Astrocyte (in vitro differentiated cells and primary cell): Measurements from ENCODE around the gene PTPRN2. TPM values are rescaled to one million over a fixed set of nuclear protein-coding genes. Genes with fewer than 3 reads are reported as not detected.

Source experiments
- DNase-seq: peaks from one replicate; pipeline ENCODE4 v3.0.0-alpha.2; 2010; ENCODE audit warnings: low read depth
- FAIRE-seq: peaks from 2 replicates; lab custom pipeline; 2011; peaks lifted over from hg19 to GRCh38; lab: Jason Lieb, UNC
- H2AFZ ChIP-seq: 2 replicates; pipeline ENCODE4 v1.6.0; 2012; ENCODE audit warnings: low read depth, low read length, inconsistent platforms
- H3K27ac ChIP-seq: 2 replicates; pipeline ENCODE4 v1.5.1; 2011; ENCODE audit warnings: low read depth, low read length, inconsistent platforms
- H3K27me3 ChIP-seq: 2 replicates; pipeline ENCODE4 v1.6.0; 2011; ENCODE audit warnings: low read length, inconsistent platforms; ENCODE audit not compliant: insufficient read depth
- H3K36me3 ChIP-seq: 2 replicates; pipeline ENCODE4 v1.5.1; 2011; ENCODE audit warnings: low read length, inconsistent platforms; ENCODE audit not compliant: insufficient read depth
- H3K4me1 ChIP-seq: 2 replicates; pipeline ENCODE4 v1.5.1; 2011; ENCODE audit warnings: low read length, inconsistent platforms; ENCODE audit not compliant: insufficient read depth
- H3K4me2 ChIP-seq: 2 replicates; pipeline ENCODE4 v1.6.0; 2012; ENCODE audit warnings: low read length, inconsistent platforms
- H3K4me3 ChIP-seq: 2 replicates; pipeline ENCODE4 v1.5.1; 2011; ENCODE audit warnings: low read depth, mild to moderate bottlenecking, low read length, inconsistent platforms; ENCODE audit not compliant: insufficient read depth
- H3K79me2 ChIP-seq: 2 replicates; pipeline ENCODE4 v1.6.0; 2012; ENCODE audit warnings: mild to moderate bottlenecking, low read length, inconsistent platforms; ENCODE audit not compliant: insufficient read depth
- H3K9ac ChIP-seq: 2 replicates; pipeline ENCODE4 v1.6.0; 2012; ENCODE audit warnings: mild to moderate bottlenecking, low read length, inconsistent platforms
- H3K9me3 ChIP-seq: 2 replicates; pipeline ENCODE4 v1.5.1; 2012; ENCODE audit warnings: low read depth, mild to moderate bottlenecking, low read length, inconsistent platforms; ENCODE audit not compliant: insufficient read depth
- H4K20me1 ChIP-seq: 2 replicates; pipeline ENCODE4 v1.6.0; 2012; ENCODE audit warnings: low read length, inconsistent platforms; ENCODE audit not compliant: insufficient read depth
- H3K27ac Mint-ChIP-seq: one replicate; pipeline ENCODE4 v1.8.0; 2021; ENCODE audit warnings: mild to moderate bottlenecking, mixed read lengths; ENCODE audit not compliant: unreplicated experiment
- H3K27me3 Mint-ChIP-seq: one replicate; pipeline ENCODE4 v1.8.0; 2021; ENCODE audit warnings: low read depth, mixed read lengths; ENCODE audit not compliant: unreplicated experiment
- H3K36me3 Mint-ChIP-seq: one replicate; pipeline ENCODE4 v1.8.0; 2021; ENCODE audit warnings: low read depth, mixed read lengths; ENCODE audit not compliant: unreplicated experiment
- H3K4me1 Mint-ChIP-seq: one replicate; pipeline ENCODE4 v1.8.0; 2021; ENCODE audit warnings: low read depth, mixed read lengths; ENCODE audit not compliant: unreplicated experiment
- H3K4me3 Mint-ChIP-seq: one replicate; pipeline ENCODE4 v1.8.0; 2021; ENCODE audit warnings: mild to moderate bottlenecking, moderate library complexity, mixed read lengths; ENCODE audit not compliant: unreplicated experiment
- H3K9me3 Mint-ChIP-seq: one replicate; pipeline ENCODE4 v1.8.0; 2021; ENCODE audit warnings: mild to moderate bottlenecking, mixed read lengths; ENCODE audit not compliant: unreplicated experiment
- EZH2 ChIP-seq: IDR thresholded peaks from 2 replicates; pipeline ENCODE4 v1.6.1; 2012; ENCODE audit warnings: mild to moderate bottlenecking, low read length, inconsistent platforms; ENCODE audit not compliant: insufficient read depth
- total RNA-seq: library from RNA; stranded (reverse); gene quantifications from 2 replicates; pipeline ENCODE4 v1.2.1, GENCODE V29; 2021
- TF ChIP-seq, protein P1 (sequence below): IDR thresholded peaks from 2 replicates; pipeline ENCODE4 v1.5.1; 2011; ENCODE audit warnings: low read depth, mild to moderate bottlenecking, inconsistent platforms, low read length, moderate library complexity; ENCODE audit not compliant: insufficient read depth

Gene PTPRN2
- total RNA-seq, 1 donor from 2014 or later = 0.09 TPM

GRCh38 chr7:157551325-157552070, 1036.1 kb downstream of the PTPRN2 start:
- Histone ChIP-seq H3K9ac (no peak overlapping the region), H4K20me1 (no peaks in the 10 kb centered on the region), H3K27me3 (no peaks in the 10 kb centered on the region), H3K79me2 (no peaks in the 10 kb centered on the region), H3K4me3 (no peak overlapping the region), H3K4me1 (peaks cover 16% of the 10 kb centered on the region), H2AFZ (no peak overlapping the region), H3K27ac (no peak overlapping the region), H3K9me3 (no peaks in the 10 kb centered on the region), H3K36me3 (no peaks in the 10 kb centered on the region), H3K4me2 (no peak overlapping the region)
- FAIRE-seq (no peak), DNase-seq (no peak)
- Mint-ChIP-seq H3K4me3 (no peak overlapping the region), H3K9me3 (peaks cover 21% of the 10 kb centered on the region), H3K27me3 (no peaks in the 10 kb centered on the region), H3K4me1 (no peaks in the 10 kb centered on the region), H3K36me3 (no peaks in the 10 kb centered on the region), H3K27ac (no peak overlapping the region)
- TF ChIP-seq EZH2 = no peak
- TF ChIP-seq, protein P1, sequence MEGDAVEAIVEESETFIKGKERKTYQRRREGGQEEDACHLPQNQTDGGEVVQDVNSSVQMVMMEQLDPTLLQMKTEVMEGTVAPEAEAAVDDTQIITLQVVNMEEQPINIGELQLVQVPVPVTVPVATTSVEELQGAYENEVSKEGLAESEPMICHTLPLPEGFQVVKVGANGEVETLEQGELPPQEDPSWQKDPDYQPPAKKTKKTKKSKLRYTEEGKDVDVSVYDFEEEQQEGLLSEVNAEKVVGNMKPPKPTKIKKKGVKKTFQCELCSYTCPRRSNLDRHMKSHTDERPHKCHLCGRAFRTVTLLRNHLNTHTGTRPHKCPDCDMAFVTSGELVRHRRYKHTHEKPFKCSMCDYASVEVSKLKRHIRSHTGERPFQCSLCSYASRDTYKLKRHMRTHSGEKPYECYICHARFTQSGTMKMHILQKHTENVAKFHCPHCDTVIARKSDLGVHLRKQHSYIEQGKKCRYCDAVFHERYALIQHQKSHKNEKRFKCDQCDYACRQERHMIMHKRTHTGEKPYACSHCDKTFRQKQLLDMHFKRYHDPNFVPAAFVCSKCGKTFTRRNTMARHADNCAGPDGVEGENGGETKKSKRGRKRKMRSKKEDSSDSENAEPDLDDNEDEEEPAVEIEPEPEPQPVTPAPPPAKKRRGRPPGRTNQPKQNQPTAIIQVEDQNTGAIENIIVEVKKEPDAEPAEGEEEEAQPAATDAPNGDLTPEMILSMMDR = no peak

DNA sequence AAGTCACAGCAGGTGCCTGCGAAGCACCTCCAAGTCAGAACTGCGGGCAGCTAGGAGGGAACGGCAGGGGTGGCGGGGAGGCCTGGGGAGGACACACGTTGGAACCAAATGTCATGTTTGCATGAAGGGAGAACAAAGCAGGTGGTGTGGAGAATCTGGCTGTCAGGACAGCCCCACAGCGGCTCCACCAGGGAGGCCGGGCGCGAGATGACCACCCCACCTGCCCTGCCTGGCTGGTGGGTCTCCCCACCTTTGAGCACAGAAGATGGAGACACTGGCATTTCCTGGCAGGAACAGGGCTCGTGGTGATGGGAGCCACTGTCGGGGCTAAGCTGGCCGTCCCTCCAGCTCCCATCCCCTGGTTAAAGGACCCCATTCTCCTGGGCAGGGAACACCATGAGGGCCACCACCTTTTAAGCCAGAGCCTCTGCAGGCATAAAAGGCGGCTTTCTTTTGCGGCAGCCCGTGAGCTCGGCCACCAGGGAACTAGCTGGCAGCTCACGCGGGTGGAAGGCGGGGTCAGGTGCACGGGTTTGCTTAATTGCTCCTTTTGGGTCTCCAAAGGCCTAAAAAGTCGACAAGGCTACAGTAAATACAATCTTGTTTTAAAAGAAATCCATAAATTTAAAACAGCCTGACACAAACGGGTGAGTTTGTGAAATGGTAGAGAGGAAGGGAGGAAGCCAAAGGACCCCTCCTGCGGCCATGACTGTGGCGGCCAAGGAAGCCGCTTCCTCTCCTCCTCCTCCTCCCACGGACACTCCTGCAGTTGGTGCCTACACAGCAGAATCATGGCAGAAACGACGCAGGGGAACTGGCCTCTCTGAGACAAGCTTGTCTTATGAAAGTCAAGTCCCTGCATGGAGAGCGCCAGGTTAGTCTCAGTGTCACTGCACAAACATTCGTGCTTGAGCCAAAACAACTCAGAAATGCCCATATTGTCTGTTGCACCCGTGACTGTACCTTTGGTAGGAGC, 1037.0 kb downstream of the PTPRN2 start:
- TF ChIP-seq EZH2 = no peak
- TF ChIP-seq, protein P1 = no peak
- H3K27me3 ChIP-seq = no peaks in the 10 kb centered on the region
- Mint-ChIP-seq H3K27me3 (no peaks in the 10 kb centered on the region), H3K4me1 (no peaks in the 10 kb centered on the region), H3K36me3 (no peaks in the 10 kb centered on the region), H3K4me3 (no peak overlapping the region), H3K27ac (no peak overlapping the region), H3K9me3 (peaks cover 21% of the 10 kb centered on the region)
- H3K4me3 ChIP-seq = no peak overlapping the region
- H3K36me3 ChIP-seq = no peaks in the 10 kb centered on the region
- no peak overlapping the region for H3K9ac ChIP-seq
- H3K4me1 ChIP-seq = peaks cover 10% of the 10 kb centered on the region
- H2AFZ ChIP-seq = no peak overlapping the region
- H4K20me1 ChIP-seq = no peaks in the 10 kb centered on the region
- no peaks in the 10 kb centered on the region for H3K79me2 ChIP-seq
- H3K9me3 ChIP-seq = no peaks in the 10 kb centered on the region
- DNase-seq = no peak
- H3K4me2 ChIP-seq = no peak overlapping the region
- no peak for FAIRE-seq
- no peak overlapping the region for H3K27ac ChIP-seq
